GM12891 (cell line): Measurements from ENCODE around the gene CELF5.

Source experiments
- POLR2A ChIP-seq: IDR thresholded peaks from 2 replicates; pipeline ENCODE4 v1.6.1; 2011; ENCODE audit warnings: low read depth, low read length, control low read depth
- POLR2AphosphoS5 ChIP-seq: IDR thresholded peaks from 2 replicates; pipeline ENCODE4 v1.6.1; 2011; ENCODE audit warnings: low read depth, low read length, control low read depth
- POU2F2 ChIP-seq: IDR thresholded peaks from 2 replicates; pipeline ENCODE4 v1.6.1; 2011; ENCODE audit warnings: low read depth, mild to moderate bottlenecking, control low read depth, low read length, moderate library complexity
- SPI1 ChIP-seq: IDR thresholded peaks from 2 replicates; pipeline ENCODE4 v1.6.1; 2011; ENCODE audit warnings: low read depth, low read length, control low read depth
- TAF1 ChIP-seq: IDR thresholded peaks from 2 replicates; pipeline ENCODE4 v1.6.1; 2011; ENCODE audit warnings: low read depth, low read length, control low read depth

DNA sequence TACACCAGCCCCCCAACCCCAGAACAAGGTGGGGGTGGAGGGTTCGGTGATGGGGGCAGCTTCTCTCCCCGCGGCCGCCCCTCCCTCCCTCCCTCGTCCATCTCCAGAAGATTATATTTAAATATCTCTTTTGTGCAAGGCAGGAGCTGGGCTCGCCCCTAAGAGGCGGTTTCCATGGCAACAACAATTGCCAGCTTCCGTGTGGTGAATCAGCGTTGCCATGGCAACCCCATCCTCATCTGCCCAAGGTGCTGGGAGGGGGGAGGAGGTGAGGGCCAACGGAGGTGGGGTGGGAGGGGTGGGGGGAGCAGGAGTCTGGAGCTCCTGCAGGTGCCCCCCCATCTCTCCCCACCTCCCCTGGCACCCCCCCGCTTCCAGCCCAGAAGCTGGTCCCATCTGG lies 46.4 kb downstream of the CELF5 start:
- TF ChIP-seq POLR2A (no peak), POLR2AphosphoS5 (no peak), SPI1 (no peak), TAF1 (no peak), POU2F2 (no peak)
